ENCODE data around the gene NRXN3.

The NRXN3 gene

GRCh38 chr14:79036441-79036840 is 866.3 kb downstream of the NRXN3 start:
- no peak for TF ChIP-seq CTCF (IDR thresholded peaks at IDR 0.05; ENCODE audit: insufficient read depth, low read depth, low read length, missing control alignments)
- no peak for DNase-seq (ENCODE audit: low read depth)
- H3K4me3 ChIP-seq (ENCODE audit: low read depth, low read length): no peak overlapping the region

GRCh38 chr14:79037106-79037505 is 866.9 kb downstream of the NRXN3 start:
- no peak for DNase-seq (ENCODE audit: low read depth)
- H3K4me3 ChIP-seq (ENCODE audit: low read depth, low read length): no peak overlapping the region
- TF ChIP-seq CTCF (IDR thresholded peaks at IDR 0.05; ENCODE audit: insufficient read depth, low read depth, low read length, missing control alignments): no peak

GRCh38 chr14:79037593-79037992 is 867.4 kb downstream of the NRXN3 start:
- no peak for DNase-seq (ENCODE audit: low read depth)
- H3K4me3 ChIP-seq (ENCODE audit: low read depth, low read length): no peak overlapping the region
- TF ChIP-seq CTCF (IDR thresholded peaks at IDR 0.05; ENCODE audit: insufficient read depth, low read depth, low read length, missing control alignments): no peak

GRCh38 chr14:79040790-79041189 is 870.6 kb downstream of the NRXN3 start:
- no peak for DNase-seq (ENCODE audit: low read depth)
- H3K4me3 ChIP-seq (ENCODE audit: low read depth, low read length): no peak overlapping the region
- TF ChIP-seq CTCF (IDR thresholded peaks at IDR 0.05; ENCODE audit: insufficient read depth, low read depth, low read length, missing control alignments): no peak

- H3K4me3 ChIP-seq (ENCODE audit: low read depth, low read length): no peak overlapping the region
- DNase-seq (ENCODE audit: low read depth): no peak
- TF ChIP-seq CTCF (IDR thresholded peaks at IDR 0.05; ENCODE audit: insufficient read depth, low read depth, low read length, missing control alignments): no peak
Observed at GRCh38 chr14:79043194-79043889, 873.2 kb downstream of the NRXN3 start.

- no peak for DNase-seq (ENCODE audit: low read depth)
- TF ChIP-seq CTCF (IDR thresholded peaks at IDR 0.05; ENCODE audit: insufficient read depth, low read depth, low read length, missing control alignments): no peak
- no peak overlapping the region for H3K4me3 ChIP-seq (ENCODE audit: low read depth, low read length)
Observed at GRCh38 chr14:79044894-79045624, 874.9 kb downstream of the NRXN3 start.
